Neural progenitor cell (in vitro differentiated cells): Measurements from ENCODE around the gene SIRPB2.

Experiments used
- CTCF ChIP-seq: fragments of 200-600 bp; sonication (generic); IDR thresholded peaks from 2 replicates; pipeline ENCODE4 v1.5.1; 2017; ENCODE audit warnings: antibody characterized with exemption, mild to moderate bottlenecking
- EZH2 ChIP-seq: fragments of 200-600 bp; sonication (generic); IDR thresholded peaks from 2 replicates; pipeline ENCODE4 v1.6.1; 2017; ENCODE audit warnings: antibody characterized with exemption, mild to moderate bottlenecking, moderate library complexity
- EZH2phosphoT487 ChIP-seq: fragments of 200-600 bp; sonication (generic); IDR thresholded peaks from 2 replicates; pipeline ENCODE4 v1.6.1; 2017; ENCODE audit warnings: antibody characterized with exemption

- TF ChIP-seq CTCF (no peak), EZH2 (no peak), EZH2phosphoT487 (no peak)
These were observed 43.1 kb downstream of the SIRPB2 start for GRCh38 chr20:1448081-1448620.
